HCT116 (cell line): ENCODE results near the gene MIGA1. TPM values are rescaled to one million over a fixed set of nuclear protein-coding genes. Genes with fewer than 3 reads are reported as not detected.
"Not testable (repeated sequence)": the region's sequence is repeated elsewhere in the genome, so short reads cannot be mapped to it uniquely, and the experiment has no call there.

Experiments used
- ATAC-seq: fragments of 200-7000 bp; cut with Tn5 transposase; 2 replicates; pipeline ENCODE4 v1.9.1; 2020; ENCODE audit warnings: mild to moderate bottlenecking, moderate library complexity
- BruUV-seq: library from RNA; stranded (reverse); fragments of 400-500 nt; replicated peaks from 2 replicates; lab custom pipeline; 2021; lab: Mats Ljungman, UMichigan
- CTCF ChIA-PET: fragments of 300-600 bp; sonication (Branson Sonifier 250); formaldehyde crosslinking; loops from one replicate; lab custom pipeline; 2021; ENCODE audit warnings: antibody characterized with exemption; lab: Charles Lee
- POLR2A ChIA-PET: fragments of 300-600, 350-600 bp; sonication (Branson Sonifier 250); formaldehyde crosslinking; loops from one replicate; lab custom pipeline; 2021; ENCODE audit warnings: antibody characterized with exemption; lab: Charles Lee
- RAD21 ChIA-PET, 2 experiments: fragments of 300-600 bp; sonication (Branson Sonifier 250); formaldehyde crosslinking; loops; one replicate each; lab custom pipeline; 2023; ENCODE audit warnings: low total read pairs in 2 of 2; ENCODE audit not compliant: uncharacterized antibody in 2 of 2, unreplicated experiment in 2 of 2, low non-redundant PET in 1 of 2; lab: Charles Lee
- DNase-seq: peaks from one replicate; pipeline ENCODE4 v3.0.0-alpha.2; 2010; ENCODE audit warnings: low read depth, low spot score
- H2AFZ ChIP-seq: fragments of 200-600 bp; shearing (Covaris generic), sonication (generic); 2 replicates; pipeline ENCODE4 v1.6.1; 2017; ENCODE audit warnings: low read depth, mixed run types, mixed read lengths, antibody characterized with exemption, low read length; ENCODE audit not compliant: poor library complexity, severe bottlenecking
- H3K27ac ChIP-seq: 2 replicates; pipeline ENCODE4 v1.5.1; 2012; ENCODE audit warnings: low read depth, low read length
- H3K27me3 ChIP-seq: fragments of 200-600 bp; sonication (generic); 2 replicates; pipeline ENCODE4 v1.6.1; 2016; ENCODE audit warnings: mixed run types, low read length, mixed read lengths; ENCODE audit not compliant: insufficient read depth
- H3K36me3 ChIP-seq, 2 experiments: fragments of 200-500 bp in 1 of 2; fragments of 200-600 bp in 1 of 2; sonication (Bioruptor generic) in 1 of 2; sonication (generic) in 1 of 2; 2 replicates each; pipeline versions ENCODE4 v1.5.1 to v1.6.1; 2014 to 2016; ENCODE audit warnings: low read length in 2 of 2, inconsistent platforms in 1 of 2, mixed read lengths in 1 of 2, mixed run types in 1 of 2; ENCODE audit not compliant: insufficient read depth in 2 of 2, control insufficient read depth in 1 of 2
- H3K4me1 ChIP-seq, 2 experiments: fragments of 200-600 bp in 1 of 2; sonication (generic) in 1 of 2; 2 replicates each; pipeline versions ENCODE4 v1.5.1 to v1.6.1; 2012 to 2017; ENCODE audit warnings: low read length in 2 of 2, inconsistent platforms in 1 of 2, mild to moderate bottlenecking in 1 of 2, mixed read lengths in 1 of 2, mixed run types in 1 of 2, moderate library complexity in 1 of 2; ENCODE audit not compliant: insufficient read depth in 2 of 2, control insufficient read depth in 1 of 2
- H3K4me2 ChIP-seq: fragments of 200-600 bp; sonication (generic); 2 replicates; pipeline ENCODE4 v1.6.1; 2017; ENCODE audit warnings: mixed run types, low read length, mixed read lengths
- H3K4me3 ChIP-seq, 2 experiments: fragments of 200-600 bp in 1 of 2; sonication (generic) in 1 of 2; replicated peaks in 1 of 2; 2 replicates each; pipeline ENCODE4 v1.5.1; 2011 to 2016; ENCODE audit warnings: low read length in 2 of 2, control low read depth in 1 of 2, low read depth in 1 of 2, mild to moderate bottlenecking in 1 of 2, mixed read lengths in 1 of 2, mixed run types in 1 of 2
- H3K79me2 ChIP-seq: fragments of 200-600 bp; sonication (generic); 2 replicates; pipeline ENCODE4 v1.6.1; 2017; ENCODE audit warnings: mild to moderate bottlenecking, mixed run types, low read length, moderate library complexity, mixed read lengths; ENCODE audit not compliant: insufficient read depth
- H3K9ac ChIP-seq: fragments of 200-600 bp; sonication (generic); 2 replicates; pipeline ENCODE4 v1.6.1; 2016; ENCODE audit warnings: low read length, mixed read lengths
- H3K9me2 ChIP-seq: fragments of 200-600 bp; sonication (generic), shearing (Covaris generic); 2 replicates; pipeline ENCODE4 v1.6.1; 2017; ENCODE audit warnings: mixed run types, mild to moderate bottlenecking, moderate library complexity; ENCODE audit not compliant: insufficient read depth
- H3K9me3 ChIP-seq, 2 experiments: fragments of 200-500 bp in 1 of 2; fragments of 200-600 bp in 1 of 2; sonication (Bioruptor generic) in 1 of 2; sonication (generic) in 1 of 2; 2 replicates each; pipeline ENCODE4 v1.6.1; 2014 to 2017; ENCODE audit warnings: low read length in 2 of 2, mixed read lengths in 2 of 2, inconsistent platforms in 1 of 2, low read depth in 1 of 2, mild to moderate bottlenecking in 1 of 2, mixed run types in 1 of 2, moderate library complexity in 1 of 2; ENCODE audit not compliant: control insufficient read depth in 1 of 2, insufficient read depth in 1 of 2
- H4K20me1 ChIP-seq: fragments of 200-600 bp; sonication (generic), shearing (Covaris generic); 2 replicates; pipeline ENCODE4 v1.6.1; 2017; ENCODE audit warnings: mixed run types, mild to moderate bottlenecking, moderate library complexity; ENCODE audit not compliant: insufficient read depth
- CEBPB ChIP-seq: IDR thresholded peaks from 2 replicates; pipeline ENCODE4 v1.6.1; 2012; ENCODE audit warnings: low read depth
- ELF1 ChIP-seq: IDR thresholded peaks from 2 replicates; pipeline ENCODE4 v1.6.1; 2012; ENCODE audit warnings: low read depth, borderline replicate concordance
- RAD21 ChIP-seq: IDR thresholded peaks from 2 replicates; pipeline ENCODE4 v1.6.1; 2012; ENCODE audit warnings: low read depth, mild to moderate bottlenecking
- SIN3A ChIP-seq: IDR thresholded peaks from 2 replicates; pipeline ENCODE4 v1.6.1; 2012; ENCODE audit warnings: low read depth
- TCF7L2 ChIP-seq: IDR thresholded peaks from 2 replicates; pipeline ENCODE4 v1.7.0; 2011; ENCODE audit warnings: borderline replicate concordance, inconsistent platforms; ENCODE audit not compliant: insufficient read depth, insufficient read length; ENCODE audit errors: extremely low read depth
- intact Hi-C: fragments of 100-400 bp; cut with micrococcal nuclease; formaldehyde crosslinking; loops from 2 replicates; pipeline ENCODE4 v1.10.0; 2022
- total RNA-seq: library from RNA; stranded (reverse); gene quantifications from one replicate; pipeline ENCODE4 v1.2.1, GENCODE V29; 2021; ENCODE audit not compliant: unreplicated experiment
- TF ChIP-seq, protein P1 (sequence below), 3 experiments: fragments of 200-600 bp in 1 of 3; sonication (generic) in 1 of 3; IDR thresholded peaks in 2 of 3; conservative IDR thresholded peaks in 1 of 3; 2 replicates each; pipeline ENCODE4 v1.5.1; 2012 to 2017; ENCODE audit warnings: low read depth in 2 of 3, low read length in 2 of 3, antibody characterized with exemption in 1 of 3, borderline replicate concordance in 1 of 3, control low read depth in 1 of 3, mild to moderate bottlenecking in 1 of 3, mixed read lengths in 1 of 3, mixed run types in 1 of 3, moderate library complexity in 1 of 3; ENCODE audit not compliant: insufficient read depth in 1 of 3

Gene MIGA1
- total RNA-seq, 1 experiment from 2014 or later = 9.6 TPM

GRCh38 chr1:77918918-77919317 lies 139.5 kb downstream of the MIGA1 start:
- intact Hi-C loops, H3K4me3 ChIP-seq, H3K9ac ChIP-seq, H3K9me2 ChIP-seq, H3K27ac ChIP-seq, RAD21 ChIA-PET, H4K20me1 ChIP-seq, DNase-seq, H3K36me3 ChIP-seq, CTCF ChIA-PET, ATAC-seq, H3K79me2 ChIP-seq, H2AFZ ChIP-seq, H3K27me3 ChIP-seq, BruUV-seq, H3K9me3 ChIP-seq, POLR2A ChIA-PET: not testable (repeated sequence)
- Histone ChIP-seq H3K4me1 (peaks cover 2 to 15% of the 10 kb centered on the region in 2 experiments; a peak in 2 of 4 replicates), H3K4me2 (peak overlapping the region; percentile 58)

- CTCF ChIA-PET = no interaction called here
- no TSS peak for BruUV-seq
- H3K9me2 ChIP-seq = no peaks in the 10 kb centered on the region
- no peaks in the 10 kb centered on the region for H3K27me3 ChIP-seq
- H3K4me2 ChIP-seq = no peak overlapping the region
- H3K9ac ChIP-seq = no peak overlapping the region
- H3K36me3 ChIP-seq = no peaks in the 10 kb centered on the region
- H3K79me2 ChIP-seq = no peaks in the 10 kb centered on the region
- no peak overlapping the region for H2AFZ ChIP-seq
- POLR2A ChIA-PET = no interaction called here
- ATAC-seq (no peak), DNase-seq (no peak)
- no peaks in the 10 kb centered on the region for H3K9me3 ChIP-seq
- RAD21 ChIA-PET = no interaction called here
- peaks cover 0 to under 1% of the 10 kb centered on the region in 2 experiments; a peak in 2 of 4 replicates for H3K4me1 ChIP-seq
- no peak overlapping the region for H3K27ac ChIP-seq
- no peak overlapping the region for H3K4me3 ChIP-seq
- TF ChIP-seq ELF1 (no peak), RAD21 (no peak), CEBPB (no peak), SIN3A (no peak), TCF7L2 (no peak)
- TF ChIP-seq, protein P1, sequence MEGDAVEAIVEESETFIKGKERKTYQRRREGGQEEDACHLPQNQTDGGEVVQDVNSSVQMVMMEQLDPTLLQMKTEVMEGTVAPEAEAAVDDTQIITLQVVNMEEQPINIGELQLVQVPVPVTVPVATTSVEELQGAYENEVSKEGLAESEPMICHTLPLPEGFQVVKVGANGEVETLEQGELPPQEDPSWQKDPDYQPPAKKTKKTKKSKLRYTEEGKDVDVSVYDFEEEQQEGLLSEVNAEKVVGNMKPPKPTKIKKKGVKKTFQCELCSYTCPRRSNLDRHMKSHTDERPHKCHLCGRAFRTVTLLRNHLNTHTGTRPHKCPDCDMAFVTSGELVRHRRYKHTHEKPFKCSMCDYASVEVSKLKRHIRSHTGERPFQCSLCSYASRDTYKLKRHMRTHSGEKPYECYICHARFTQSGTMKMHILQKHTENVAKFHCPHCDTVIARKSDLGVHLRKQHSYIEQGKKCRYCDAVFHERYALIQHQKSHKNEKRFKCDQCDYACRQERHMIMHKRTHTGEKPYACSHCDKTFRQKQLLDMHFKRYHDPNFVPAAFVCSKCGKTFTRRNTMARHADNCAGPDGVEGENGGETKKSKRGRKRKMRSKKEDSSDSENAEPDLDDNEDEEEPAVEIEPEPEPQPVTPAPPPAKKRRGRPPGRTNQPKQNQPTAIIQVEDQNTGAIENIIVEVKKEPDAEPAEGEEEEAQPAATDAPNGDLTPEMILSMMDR (IDR thresholded peaks at IDR 0.05 in 2 of 3, conservative IDR thresholded peaks at IDR 0.05 in 1 of 3; ENCODE audit: borderline replicate concordance in 1 of 3, insufficient read depth in 1 of 3, low read depth in 2 of 3, low read length in 2 of 3) = no peak
- intact Hi-C loops = no loop called here
- H4K20me1 ChIP-seq = no peaks in the 10 kb centered on the region
These were observed 146.1 kb downstream of the MIGA1 start for GRCh38 chr1:77925518-77925917.
